Calu3 (cell line): ENCODE results near the gene PTBP1. TPM values are rescaled to one million over a fixed set of nuclear protein-coding genes. Genes with fewer than 3 reads are reported as not detected.

Experiments used
- BruUV-seq: library from RNA; stranded (reverse); fragments of 400-500 nt; replicated peaks from 2 replicates; lab custom pipeline; 2021; lab: Mats Ljungman, UMichigan
- CTCF ChIA-PET: fragments of 300-600 bp; sonication (Branson Sonifier 250); formaldehyde crosslinking; loops from one replicate; lab custom pipeline; 2022; ENCODE audit warnings: antibody characterized with exemption; lab: Charles Lee
- DNase-seq: peaks from one replicate; pipeline ENCODE4 v3.0.0; 2022
- H3K27ac Mint-ChIP-seq: one replicate; pipeline ENCODE4 v1.8.0; 2022; ENCODE audit warnings: mixed read lengths; ENCODE audit not compliant: unreplicated experiment
- H3K27me3 Mint-ChIP-seq: one replicate; pipeline ENCODE4 v1.8.0; 2022; ENCODE audit warnings: mixed read lengths; ENCODE audit not compliant: unreplicated experiment
- H3K36me3 Mint-ChIP-seq: one replicate; pipeline ENCODE4 v1.8.0; 2022; ENCODE audit warnings: mild to moderate bottlenecking, moderate library complexity, mixed read lengths; ENCODE audit not compliant: insufficient read depth, unreplicated experiment
- H3K4me1 Mint-ChIP-seq: one replicate; pipeline ENCODE4 v1.8.0; 2022; ENCODE audit warnings: mild to moderate bottlenecking, low read depth, mixed read lengths; ENCODE audit not compliant: unreplicated experiment
- H3K4me3 Mint-ChIP-seq: one replicate; pipeline ENCODE4 v1.8.0; 2022; ENCODE audit warnings: mild to moderate bottlenecking, low read depth, moderate library complexity, mixed read lengths; ENCODE audit not compliant: unreplicated experiment
- H3K9me3 Mint-ChIP-seq: one replicate; pipeline ENCODE4 v1.8.0; 2022; ENCODE audit warnings: low read depth, mixed read lengths; ENCODE audit not compliant: unreplicated experiment
- intact Hi-C: fragments of 100-400 bp; cut with micrococcal nuclease; formaldehyde crosslinking; loops from one replicate; pipeline ENCODE4 v1.10.0; 2022; ENCODE audit not compliant: unreplicated experiment
- total RNA-seq: library from RNA; stranded (reverse); gene quantifications from 2 replicates; pipeline ENCODE4 v1.2.3, GENCODE V29; 2022
- TF ChIP-seq, protein P1 (sequence below): fragments of 200-600 bp; IDR thresholded peaks from one replicate; pipeline ENCODE4 v1.8.0; 2022; ENCODE audit warnings: antibody characterized with exemption; ENCODE audit not compliant: unreplicated experiment

PTBP1 gene
- total RNA-seq, 1 experiment from 2014 or later: 409 TPM

DNA sequence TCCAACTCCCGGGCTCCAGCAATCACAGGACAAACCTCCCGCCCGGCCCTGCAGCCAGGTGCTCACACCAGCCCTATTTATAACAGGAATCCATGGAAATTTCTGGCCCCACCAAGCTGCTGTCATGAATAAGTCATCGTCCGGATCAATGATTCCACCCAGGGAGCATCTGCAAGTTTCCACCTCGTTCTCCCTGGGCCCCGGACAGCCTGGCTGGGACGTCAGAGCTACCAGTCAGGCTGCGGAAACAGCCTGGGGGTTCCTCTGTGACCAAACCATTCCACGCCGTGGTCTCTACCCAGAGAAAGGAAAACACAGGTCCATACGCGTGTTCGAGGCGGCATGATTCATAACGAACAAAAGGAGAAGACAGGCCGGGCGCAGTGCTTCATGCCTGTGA lies 20.7 kb upstream of the PTBP1 start:
- no TSS peak for BruUV-seq
- DNase-seq: no peak
- CTCF ChIA-PET: no interaction called here
- Mint-ChIP-seq H3K36me3 (peaks cover 6% of the 10 kb centered on the region), H3K27me3 (no peaks in the 10 kb centered on the region), H3K9me3 (no peaks in the 10 kb centered on the region), H3K4me1 (no peaks in the 10 kb centered on the region), H3K4me3 (no peak overlapping the region), H3K27ac (no peak overlapping the region)
- intact Hi-C loops: no loop called here
- TF ChIP-seq, protein P1, sequence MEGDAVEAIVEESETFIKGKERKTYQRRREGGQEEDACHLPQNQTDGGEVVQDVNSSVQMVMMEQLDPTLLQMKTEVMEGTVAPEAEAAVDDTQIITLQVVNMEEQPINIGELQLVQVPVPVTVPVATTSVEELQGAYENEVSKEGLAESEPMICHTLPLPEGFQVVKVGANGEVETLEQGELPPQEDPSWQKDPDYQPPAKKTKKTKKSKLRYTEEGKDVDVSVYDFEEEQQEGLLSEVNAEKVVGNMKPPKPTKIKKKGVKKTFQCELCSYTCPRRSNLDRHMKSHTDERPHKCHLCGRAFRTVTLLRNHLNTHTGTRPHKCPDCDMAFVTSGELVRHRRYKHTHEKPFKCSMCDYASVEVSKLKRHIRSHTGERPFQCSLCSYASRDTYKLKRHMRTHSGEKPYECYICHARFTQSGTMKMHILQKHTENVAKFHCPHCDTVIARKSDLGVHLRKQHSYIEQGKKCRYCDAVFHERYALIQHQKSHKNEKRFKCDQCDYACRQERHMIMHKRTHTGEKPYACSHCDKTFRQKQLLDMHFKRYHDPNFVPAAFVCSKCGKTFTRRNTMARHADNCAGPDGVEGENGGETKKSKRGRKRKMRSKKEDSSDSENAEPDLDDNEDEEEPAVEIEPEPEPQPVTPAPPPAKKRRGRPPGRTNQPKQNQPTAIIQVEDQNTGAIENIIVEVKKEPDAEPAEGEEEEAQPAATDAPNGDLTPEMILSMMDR: no peak

DNA sequence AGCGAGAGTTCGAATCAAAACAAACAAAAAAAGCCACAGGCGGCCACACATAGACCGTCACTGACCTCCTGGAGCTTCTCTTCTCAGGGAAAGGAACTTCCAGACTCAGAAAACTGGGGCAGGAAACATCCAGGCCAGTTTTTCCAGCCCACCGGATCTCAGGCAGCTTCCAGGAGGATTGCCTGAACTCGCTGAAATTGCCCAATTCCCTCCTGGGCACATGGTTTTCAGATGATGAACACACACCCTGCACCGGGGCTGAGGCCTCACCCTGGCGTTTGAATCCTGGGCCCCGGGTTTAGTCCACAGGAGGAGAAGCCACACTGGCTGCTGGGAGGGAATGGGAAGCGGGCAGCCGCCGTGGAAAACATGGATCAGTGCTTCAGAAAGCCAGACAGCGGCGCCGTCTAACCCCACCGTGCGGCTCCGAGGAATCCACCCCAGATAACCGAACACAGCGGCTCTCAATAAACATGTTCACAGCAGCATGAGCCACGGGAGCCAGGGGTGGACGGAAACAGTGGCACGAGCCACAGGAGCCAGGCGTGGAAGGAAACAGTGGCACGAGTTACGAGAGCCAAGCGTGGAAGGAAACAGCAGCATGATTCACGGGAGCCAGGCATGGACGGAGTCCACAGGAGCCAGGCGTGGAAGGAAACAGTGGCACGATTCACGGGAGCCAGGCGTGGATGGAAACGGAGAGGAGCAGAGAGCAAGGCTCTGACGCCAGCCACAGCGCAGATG lies 18.2 kb upstream of the PTBP1 start:
- H3K36me3 Mint-ChIP-seq: peaks cover 6% of the 10 kb centered on the region
- intact Hi-C loops: no loop called here
- peaks cover 9% of the 10 kb centered on the region for H3K4me1 Mint-ChIP-seq
- no peak for DNase-seq
- no peaks in the 10 kb centered on the region for H3K27me3 Mint-ChIP-seq
- H3K27ac Mint-ChIP-seq: no peak overlapping the region
- no TSS peak for BruUV-seq
- no peaks in the 10 kb centered on the region for H3K9me3 Mint-ChIP-seq
- CTCF ChIA-PET: no interaction called here
- H3K4me3 Mint-ChIP-seq: no peak overlapping the region
- TF ChIP-seq, protein P1: no peak

GRCh38 chr19:780935-781334 lies 16.3 kb upstream of the PTBP1 start:
- TF ChIP-seq, protein P1: no peak
- intact Hi-C loops: no loop called here
- no TSS peak for BruUV-seq
- Mint-ChIP-seq H3K9me3 (no peaks in the 10 kb centered on the region), H3K4me1 (peaks cover 9% of the 10 kb centered on the region), H3K36me3 (peaks cover 6% of the 10 kb centered on the region), H3K27me3 (no peaks in the 10 kb centered on the region), H3K4me3 (no peak overlapping the region), H3K27ac (no peak overlapping the region)
- DNase-seq: no peak
- CTCF ChIA-PET: interaction anchor here (0.5 kb wide), 1 partner anchor 158 kb away, joined by 3 read pairs; no protein-coding TSS in a partner anchor

DNA sequence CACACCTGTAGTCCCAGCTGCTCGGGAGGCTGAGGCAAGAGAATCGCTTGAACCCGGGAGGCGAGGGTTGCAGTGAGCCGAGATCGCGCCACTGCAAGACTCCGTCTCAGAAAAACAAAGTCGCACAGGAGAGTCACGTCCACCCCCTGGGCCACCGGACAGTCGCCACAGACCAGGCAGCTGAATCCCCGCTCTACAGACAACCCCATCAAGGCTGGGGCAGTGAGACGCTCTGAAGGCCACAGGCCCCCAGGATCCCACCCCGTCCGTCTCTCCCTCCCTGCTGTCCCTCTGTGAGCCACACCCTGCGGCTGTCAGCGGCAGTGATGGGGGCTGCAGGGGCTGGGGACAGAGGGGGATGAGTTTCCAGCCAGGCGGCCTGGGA lies 15.5 kb upstream of the PTBP1 start:
- peaks cover 9% of the 10 kb centered on the region for H3K4me1 Mint-ChIP-seq
- DNase-seq: no peak
- no peaks in the 10 kb centered on the region for H3K27me3 Mint-ChIP-seq
- CTCF ChIA-PET: no interaction called here
- no peaks in the 10 kb centered on the region for H3K9me3 Mint-ChIP-seq
- H3K27ac Mint-ChIP-seq: no peak overlapping the region
- peak overlapping the region; percentile 54 for H3K4me3 Mint-ChIP-seq
- no TSS peak for BruUV-seq
- peaks cover 6% of the 10 kb centered on the region for H3K36me3 Mint-ChIP-seq
- TF ChIP-seq, protein P1: no peak
- intact Hi-C loops: no loop called here
